ENCODE measurements around the gene GLB1L3. TPM values are rescaled to one million over a fixed set of nuclear protein-coding genes. Genes with fewer than 3 reads are reported as not detected.

Gene GLB1L3
- total RNA-seq, 2 donors from 2014 or later: 2.3 to 7.1 TPM

- DNase-seq: peak; percentile 97
- H3K36me3 ChIP-seq (ENCODE audit: control insufficient read depth, insufficient read depth, low read length): no peaks in the 10 kb centered on the region
- H3K4me3 ChIP-seq (ENCODE audit: low read length): peak within 1 kb of the TSS; percentile 76
- no peak within 1 kb of the TSS for H3K27ac ChIP-seq (ENCODE audit: low read depth, low read length)
- H3K27me3 ChIP-seq (ENCODE audit: control insufficient read depth, insufficient read depth, low read length, poor library complexity, severe bottlenecking): peaks cover 58% of the 10 kb centered on the region
- no peaks in the 10 kb centered on the region for H3K36me3 Mint-ChIP-seq (ENCODE audit: low read depth)
- H3K9me3 ChIP-seq (ENCODE audit: control insufficient read depth, low read length): no peaks in the 10 kb centered on the region
- peaks cover 3% of the 10 kb centered on the region for H3K4me1 ChIP-seq (ENCODE audit: control insufficient read depth, insufficient read depth, low read length)
- 1 to 3% methylated on average over 24 to 65 of the region's 80 CpGs for WGBS, 2 experiments (ENCODE audit: insufficient coverage in 1 of 2, insufficient read length in 1 of 2)
- H3K27ac Mint-ChIP-seq: no peak within 1 kb of the TSS
- peaks cover 10% of the 10 kb centered on the region for H3K4me1 Mint-ChIP-seq
- no peak for TF ChIP-seq CTCF (conservative IDR thresholded peaks at IDR 0.05)
- H3K4me3 Mint-ChIP-seq: peak within 1 kb of the TSS; percentile 58
- peak within 1 kb of the TSS; percentile 11 for H3K9ac ChIP-seq (ENCODE audit: extremely low read depth, low read length, poor library complexity, severe bottlenecking)
- H3K9me3 Mint-ChIP-seq: no peaks in the 10 kb centered on the region
- peaks cover 53% of the 10 kb centered on the region for H3K27me3 Mint-ChIP-seq (ENCODE audit: insufficient read depth)
These were observed 55.4 kb downstream of the GLB1L3 start, which contains the start of gene GLB1L2 for GRCh38 chr11:134331354-134332188. Gene GLB1L2, plus strand, starts transcription at chr11:134331988. Its CDS starts 74 bp downstream, at chr11:134332062.

DNA sequence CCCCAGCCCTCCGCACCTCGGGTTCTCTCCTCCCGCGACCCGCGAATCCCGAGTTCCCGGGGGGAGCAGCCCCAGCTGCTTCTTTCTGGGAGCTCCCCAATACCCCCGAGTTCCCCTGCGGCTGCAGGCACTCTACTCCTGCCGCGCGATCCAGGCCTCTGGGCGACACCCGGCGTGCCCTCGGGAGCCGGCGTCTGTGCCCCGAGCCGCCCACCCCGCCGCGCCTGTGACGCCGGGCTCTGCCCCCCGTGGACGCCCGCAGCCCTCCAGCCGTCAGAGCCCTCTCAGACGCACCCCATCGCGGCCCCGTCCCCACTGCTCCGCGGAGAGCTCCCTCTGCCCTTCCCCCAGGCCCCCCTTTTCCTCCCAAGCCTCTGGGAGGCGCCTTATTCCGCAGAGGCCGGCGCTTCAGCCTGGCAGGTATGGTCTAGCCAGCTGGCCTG, 56.0 kb downstream of the GLB1L3 start:
- Mint-ChIP-seq H3K27me3 (ENCODE audit: insufficient read depth) (peaks cover 53% of the 10 kb centered on the region), H3K36me3 (ENCODE audit: low read depth) (no peaks in the 10 kb centered on the region), H3K27ac (no peak overlapping the region), H3K4me3 (peak overlapping the region; percentile 58), H3K9me3 (no peaks in the 10 kb centered on the region), H3K4me1 (peaks cover 10% of the 10 kb centered on the region)
- Histone ChIP-seq H3K9ac (ENCODE audit: extremely low read depth, low read length, poor library complexity, severe bottlenecking) (peak overlapping the region; percentile 11), H3K27ac (ENCODE audit: low read depth, low read length) (no peak overlapping the region), H3K36me3 (ENCODE audit: control insufficient read depth, insufficient read depth, low read length) (no peaks in the 10 kb centered on the region), H3K27me3 (ENCODE audit: control insufficient read depth, insufficient read depth, low read length, poor library complexity, severe bottlenecking) (peaks cover 60% of the 10 kb centered on the region), H3K4me1 (ENCODE audit: control insufficient read depth, insufficient read depth, low read length) (peaks cover 3% of the 10 kb centered on the region), H3K4me3 (ENCODE audit: low read length) (peak overlapping the region; percentile 76), H3K9me3 (ENCODE audit: control insufficient read depth, low read length) (no peaks in the 10 kb centered on the region)
- TF ChIP-seq CTCF (conservative IDR thresholded peaks at IDR 0.05): peak; percentile 25
- DNase-seq: peak; percentile 86
- WGBS, 2 experiments (ENCODE audit: insufficient coverage in 1 of 2, insufficient read length in 1 of 2): 1% methylated on average over 18 to 40 of the region's 40 CpGs

- Mint-ChIP-seq H3K4me1 (peaks cover 10% of the 10 kb centered on the region), H3K36me3 (ENCODE audit: low read depth) (no peaks in the 10 kb centered on the region), H3K27ac (no peak overlapping the region), H3K9me3 (no peaks in the 10 kb centered on the region), H3K27me3 (ENCODE audit: insufficient read depth) (peaks cover 52% of the 10 kb centered on the region), H3K4me3 (peak overlapping the region; percentile 58)
- Histone ChIP-seq H3K9me3 (ENCODE audit: control insufficient read depth, low read length) (no peaks in the 10 kb centered on the region), H3K9ac (ENCODE audit: extremely low read depth, low read length, poor library complexity, severe bottlenecking) (no peak overlapping the region), H3K4me3 (ENCODE audit: low read length) (peak overlapping the region; percentile 76), H3K4me1 (ENCODE audit: control insufficient read depth, insufficient read depth, low read length) (peaks cover 3% of the 10 kb centered on the region), H3K27ac (ENCODE audit: low read depth, low read length) (no peak overlapping the region), H3K36me3 (ENCODE audit: control insufficient read depth, insufficient read depth, low read length) (no peaks in the 10 kb centered on the region), H3K27me3 (ENCODE audit: control insufficient read depth, insufficient read depth, low read length, poor library complexity, severe bottlenecking) (peaks cover 60% of the 10 kb centered on the region)
- DNase-seq: no peak
- 74% methylated on average over 7 of the region's 7 CpGs; no CpG with 5 or more reads in 1 of the 2 experiments for WGBS, 2 experiments (ENCODE audit: insufficient coverage in 1 of 2, insufficient read length in 1 of 2)
- no peak for TF ChIP-seq CTCF (conservative IDR thresholded peaks at IDR 0.05)
These were observed 56.6 kb downstream of the GLB1L3 start for GRCh38 chr11:134332782-134333181.

Data from endodermal cell (in vitro differentiated cells).